Activated naive CD8-positive, alpha-beta T cell treated with anti-CD3 and anti-CD28 coated beads, Interleukin-2, amount 10 ng/mL, durations not matched to agents 7 days and 5 days (primary cell): ENCODE results near the gene STK11IP. TPM values are rescaled to one million over a fixed set of nuclear protein-coding genes. Genes with fewer than 3 reads are reported as not detected.

ENCODE experiments used
- ATAC-seq: fragments of 150-1000 bp; cut with Tn5 transposase; one replicate; pipeline ENCODE4 v1.10.0; 2021; ENCODE audit warnings: low read depth, moderate library complexity
- POLR2A ChIA-PET: fragments of 350-600 bp; sonication (Branson Sonifier 250); formaldehyde crosslinking; loops from one replicate; lab custom pipeline; 2021; ENCODE audit warnings: antibody characterized with exemption; lab: Charles Lee
- DNase-seq: peaks from one replicate; pipeline ENCODE4 v3.0.0; 2021
- H3K27ac Mint-ChIP-seq: one replicate; pipeline ENCODE4 v1.8.0; 2022; ENCODE audit warnings: mild to moderate bottlenecking, mixed read lengths
- H3K27me3 Mint-ChIP-seq: one replicate; pipeline ENCODE4 v1.8.0; 2022; ENCODE audit warnings: mild to moderate bottlenecking, moderate library complexity, mixed read lengths
- H3K36me3 Mint-ChIP-seq: one replicate; pipeline ENCODE4 v1.8.0; 2021; ENCODE audit warnings: mild to moderate bottlenecking, mixed read lengths
- H3K4me1 Mint-ChIP-seq: one replicate; pipeline ENCODE4 v1.8.0; 2021; ENCODE audit warnings: mixed read lengths
- H3K4me3 Mint-ChIP-seq: one replicate; pipeline ENCODE4 v1.8.0; 2022; ENCODE audit warnings: mild to moderate bottlenecking, moderate library complexity, mixed read lengths
- H3K9me3 Mint-ChIP-seq: one replicate; pipeline ENCODE4 v1.8.0; 2021; ENCODE audit warnings: mixed read lengths
- microRNA-seq: library from miRNA; unstranded; fragments of <30 nt; microRNA quantifications from one replicate; pipeline ENCODE4 v1.2.0, GENCODE V29; 2022
- total RNA-seq, 2 experiments: library from RNA; stranded (reverse); gene quantifications; one replicate each; pipeline ENCODE4 v1.2.3, GENCODE V29; 2021

Gene STK11IP
- total RNA-seq, 2 experiments from 2014 or later = 36.3 to 37.5 TPM

DNA sequence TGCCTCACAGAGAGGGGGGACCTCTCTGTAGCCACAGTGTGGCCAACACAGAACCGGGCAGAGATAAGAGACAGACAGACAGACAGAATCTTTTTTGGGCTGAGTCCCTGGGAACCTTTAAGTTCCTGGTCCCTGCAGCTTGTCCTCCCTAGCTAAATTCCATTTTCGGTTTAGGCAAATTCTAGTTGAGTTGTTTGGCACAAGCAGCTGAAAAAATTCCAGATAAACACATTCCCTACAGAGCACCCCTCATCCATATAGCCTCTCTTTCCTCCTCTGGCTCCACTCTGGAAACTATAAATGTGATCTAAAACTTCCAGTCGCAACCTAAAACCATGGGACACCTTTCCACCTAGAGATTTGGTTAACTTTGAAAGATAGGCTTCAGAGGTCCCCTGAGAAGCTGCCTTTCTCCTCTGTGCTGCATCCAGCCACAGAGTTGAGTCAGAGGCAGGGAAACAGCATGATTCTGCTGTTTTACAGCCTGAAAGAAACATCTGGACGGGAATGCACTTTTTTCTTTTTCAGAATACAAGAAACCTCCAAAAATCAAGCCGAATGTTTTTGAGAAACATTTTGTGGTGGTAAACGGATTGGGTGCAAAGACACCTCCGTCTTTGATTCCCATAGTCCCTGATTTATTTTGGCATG, 60.7 kb downstream of the STK11IP start:
- POLR2A ChIA-PET = no interaction called here
- Mint-ChIP-seq H3K9me3 (no peaks in the 10 kb centered on the region), H3K27ac (no peak overlapping the region), H3K4me3 (no peak overlapping the region), H3K4me1 (no peaks in the 10 kb centered on the region), H3K27me3 (peaks cover 43% of the 10 kb centered on the region), H3K36me3 (no peaks in the 10 kb centered on the region)
- ATAC-seq (no peak), DNase-seq (no peak)

DNA sequence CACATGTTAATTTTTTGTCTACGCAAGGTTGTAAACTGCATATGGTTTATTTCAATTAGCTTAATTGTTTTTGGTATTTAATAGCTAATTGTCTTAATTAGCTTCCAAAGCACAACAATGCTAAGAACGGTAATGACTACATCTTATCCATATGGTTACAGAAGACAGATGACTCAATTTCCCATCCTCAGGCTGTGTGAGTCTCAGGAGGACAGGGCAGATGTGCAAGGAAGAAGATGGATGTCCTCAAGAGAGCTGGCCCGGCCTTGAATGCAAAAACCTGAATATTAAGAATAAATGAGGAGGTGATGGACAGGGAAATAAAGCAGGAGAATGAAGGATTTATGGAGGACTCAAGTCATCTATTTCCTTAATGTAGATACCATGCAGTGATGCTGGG, 61.2 kb downstream of the STK11IP start:
- no peaks in the 10 kb centered on the region for H3K4me1 Mint-ChIP-seq
- DNase-seq (no peak), ATAC-seq (no peak)
- H3K9me3 Mint-ChIP-seq = no peaks in the 10 kb centered on the region
- H3K36me3 Mint-ChIP-seq = no peaks in the 10 kb centered on the region
- POLR2A ChIA-PET = no interaction called here
- H3K4me3 Mint-ChIP-seq = no peak overlapping the region
- H3K27me3 Mint-ChIP-seq = peaks cover 38% of the 10 kb centered on the region
- H3K27ac Mint-ChIP-seq = no peak overlapping the region

DNA sequence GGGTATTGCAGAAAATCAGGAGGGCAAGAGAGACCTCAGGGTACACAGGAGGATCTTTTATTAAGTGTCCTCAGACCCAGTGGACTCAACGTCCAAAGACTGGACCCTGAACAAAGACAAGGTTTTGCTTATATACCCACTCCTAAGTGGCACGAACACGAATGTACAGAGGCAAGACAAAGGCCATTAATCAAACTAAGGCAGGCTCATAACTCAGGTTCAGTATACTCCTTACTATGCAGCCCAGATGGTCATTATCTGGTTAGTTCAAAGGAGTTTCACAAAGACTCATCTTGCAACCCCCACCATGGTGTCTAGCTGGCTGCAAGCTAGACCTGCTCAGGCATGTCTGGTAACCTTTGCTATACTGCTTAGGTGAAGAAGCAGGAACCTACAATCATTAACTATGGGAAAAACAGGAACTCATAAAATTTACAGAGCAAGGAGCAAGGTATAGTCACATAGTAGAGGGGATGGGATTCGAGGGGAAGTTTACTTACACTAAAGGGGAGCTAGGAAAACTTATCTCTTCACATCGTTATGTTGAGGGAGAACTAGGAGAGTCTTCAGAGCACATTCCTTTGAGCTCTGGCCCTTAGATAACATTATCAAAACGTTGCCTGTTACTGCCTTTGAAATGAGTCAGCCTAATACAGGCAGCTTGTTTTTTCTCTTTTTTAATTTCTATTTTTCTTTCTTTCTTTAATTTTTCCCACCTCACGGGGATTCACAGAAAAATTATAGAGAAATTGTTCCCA, 63.7 kb downstream of the STK11IP start:
- DNase-seq (no peak), ATAC-seq (no peak)
- H3K4me3 Mint-ChIP-seq = no peak overlapping the region
- no peak overlapping the region for H3K27ac Mint-ChIP-seq
- no peaks in the 10 kb centered on the region for H3K36me3 Mint-ChIP-seq
- no peaks in the 10 kb centered on the region for H3K9me3 Mint-ChIP-seq
- POLR2A ChIA-PET = no interaction called here
- peaks cover 29% of the 10 kb centered on the region for H3K27me3 Mint-ChIP-seq
- H3K4me1 Mint-ChIP-seq = no peaks in the 10 kb centered on the region

DNA sequence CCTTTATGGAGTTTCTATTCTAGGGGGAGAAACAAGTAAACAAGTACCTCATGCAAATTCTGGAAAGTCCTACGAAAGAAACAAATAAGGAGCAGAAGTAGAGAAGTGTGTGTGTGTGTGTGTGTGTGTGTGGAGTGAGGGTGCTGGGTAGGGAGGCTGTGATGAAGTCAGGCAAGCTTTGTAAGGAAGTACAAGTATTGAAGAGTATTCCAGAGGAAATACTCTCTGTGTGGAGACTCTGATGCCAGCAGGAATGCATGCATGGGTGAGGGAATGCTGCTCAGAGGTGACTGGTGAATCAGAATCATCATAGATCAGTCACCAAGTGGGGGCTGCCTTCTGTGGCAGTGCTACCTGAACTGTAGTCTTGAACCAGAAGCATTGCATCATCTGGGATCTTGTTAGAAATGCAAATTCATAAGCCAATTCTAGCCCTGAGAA, 64.3 kb downstream of the STK11IP start:
- H3K9me3 Mint-ChIP-seq = no peaks in the 10 kb centered on the region
- no peak overlapping the region for H3K27ac Mint-ChIP-seq
- no peaks in the 10 kb centered on the region for H3K4me1 Mint-ChIP-seq
- no peaks in the 10 kb centered on the region for H3K36me3 Mint-ChIP-seq
- H3K4me3 Mint-ChIP-seq = no peak overlapping the region
- ATAC-seq (no peak), DNase-seq (no peak)
- peaks cover 24% of the 10 kb centered on the region for H3K27me3 Mint-ChIP-seq
- POLR2A ChIA-PET = no interaction called here

DNA sequence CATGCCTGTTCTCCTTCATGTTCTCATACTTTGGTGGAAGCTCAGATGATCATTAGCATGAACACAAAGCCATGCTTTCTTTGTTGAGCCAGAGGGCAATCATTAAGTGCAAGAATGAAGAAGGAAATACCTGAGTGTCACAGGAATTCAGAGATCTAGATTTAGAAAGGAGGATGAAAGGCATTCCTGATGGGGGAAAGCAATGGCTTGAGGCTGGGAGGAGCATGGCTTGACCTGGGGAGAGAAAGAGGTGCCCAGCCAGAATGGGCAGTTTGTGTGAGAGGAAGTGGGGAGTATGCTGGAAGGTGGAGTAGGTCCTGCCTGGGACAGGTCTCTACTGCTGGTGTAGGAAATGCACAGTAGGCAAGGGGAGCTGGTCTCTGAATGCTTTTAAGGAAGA, 64.9 kb downstream of the STK11IP start:
- Mint-ChIP-seq H3K27me3 (peaks cover 27% of the 10 kb centered on the region), H3K9me3 (no peaks in the 10 kb centered on the region), H3K36me3 (no peaks in the 10 kb centered on the region), H3K27ac (no peak overlapping the region), H3K4me3 (no peak overlapping the region), H3K4me1 (no peaks in the 10 kb centered on the region)
- ATAC-seq (no peak), DNase-seq (no peak)
- POLR2A ChIA-PET = no interaction called here

DNA sequence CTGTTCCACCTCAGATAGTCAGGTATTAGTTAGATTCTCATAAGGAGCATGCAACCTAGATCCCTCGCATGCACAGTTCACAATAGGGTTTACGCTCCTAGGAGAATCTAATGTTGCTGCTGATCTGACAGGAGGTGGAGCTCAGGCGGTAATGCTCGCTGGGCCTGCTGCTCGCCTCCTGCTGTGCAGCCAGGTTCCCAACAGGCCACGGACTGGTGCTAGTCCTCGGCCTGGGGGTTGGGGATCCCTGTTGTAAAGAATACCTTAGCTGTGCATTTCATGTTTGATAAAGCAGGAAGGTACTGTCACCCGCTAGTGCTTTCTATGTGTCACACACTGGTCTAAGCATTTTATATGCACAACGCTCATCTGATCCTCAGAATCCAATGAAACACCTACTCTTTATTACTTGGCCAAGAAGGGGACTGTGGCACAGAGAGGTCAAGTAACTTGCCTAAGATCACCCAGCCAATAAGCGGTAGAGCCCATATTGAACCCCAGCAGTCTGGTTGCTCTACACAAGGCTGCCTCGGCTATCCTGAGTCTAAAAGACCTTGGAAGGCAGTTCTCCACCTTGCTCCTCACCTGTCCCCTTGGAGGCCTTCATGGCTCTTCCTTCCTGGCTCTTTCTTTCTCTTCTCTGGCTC, 65.6 kb downstream of the STK11IP start:
- Mint-ChIP-seq H3K36me3 (no peaks in the 10 kb centered on the region), H3K4me3 (no peak overlapping the region), H3K4me1 (no peaks in the 10 kb centered on the region), H3K9me3 (no peaks in the 10 kb centered on the region), H3K27me3 (peaks cover 22% of the 10 kb centered on the region), H3K27ac (no peak overlapping the region)
- DNase-seq = no peak
- POLR2A ChIA-PET = no interaction called here
- ATAC-seq = no peak

DNA sequence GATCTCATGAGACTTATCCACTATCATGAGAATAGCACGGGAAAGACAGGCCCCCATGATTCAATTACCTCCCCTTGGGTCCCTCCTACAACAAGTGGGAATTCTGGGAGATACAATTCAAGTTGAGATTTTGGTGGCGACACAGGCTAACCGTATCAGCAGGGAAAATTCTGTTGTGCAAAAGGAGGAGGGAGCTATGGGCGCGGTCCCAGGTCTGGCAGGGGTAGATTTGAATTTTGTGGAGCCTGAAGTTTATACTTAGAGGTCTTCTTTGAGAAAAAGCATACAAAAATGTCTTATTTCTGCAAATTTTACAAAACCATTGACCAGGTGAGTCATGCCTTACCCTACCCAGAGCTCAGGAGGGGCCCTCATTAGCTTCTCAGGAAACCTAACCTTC, 66.4 kb downstream of the STK11IP start:
- DNase-seq = no peak
- Mint-ChIP-seq H3K4me1 (no peaks in the 10 kb centered on the region), H3K27me3 (peaks cover 22% of the 10 kb centered on the region), H3K9me3 (no peaks in the 10 kb centered on the region), H3K4me3 (no peak overlapping the region), H3K36me3 (no peaks in the 10 kb centered on the region), H3K27ac (no peak overlapping the region)
- POLR2A ChIA-PET = no interaction called here
- no peak for ATAC-seq

DNA sequence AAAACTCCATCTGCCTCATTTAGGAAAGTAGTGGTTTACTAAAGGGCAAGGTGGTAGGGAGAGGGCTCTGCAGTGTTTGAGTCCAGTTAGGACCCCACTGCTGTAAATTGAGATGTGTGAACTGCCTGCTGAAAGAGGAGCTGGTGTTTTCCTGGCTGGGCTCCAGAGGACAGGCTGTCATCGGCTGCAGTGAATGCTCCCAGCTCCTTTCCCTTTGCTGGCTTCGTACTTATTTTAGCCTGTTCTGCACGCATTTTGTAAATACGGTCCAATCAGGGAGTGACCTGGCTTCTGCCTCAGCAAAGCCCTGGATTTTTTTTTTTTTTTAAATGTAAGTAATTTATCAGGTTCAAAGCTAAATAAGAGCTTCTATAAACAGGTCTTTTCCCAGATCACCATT, 67.3 kb downstream of the STK11IP start:
- no peak overlapping the region for H3K27ac Mint-ChIP-seq

DNA sequence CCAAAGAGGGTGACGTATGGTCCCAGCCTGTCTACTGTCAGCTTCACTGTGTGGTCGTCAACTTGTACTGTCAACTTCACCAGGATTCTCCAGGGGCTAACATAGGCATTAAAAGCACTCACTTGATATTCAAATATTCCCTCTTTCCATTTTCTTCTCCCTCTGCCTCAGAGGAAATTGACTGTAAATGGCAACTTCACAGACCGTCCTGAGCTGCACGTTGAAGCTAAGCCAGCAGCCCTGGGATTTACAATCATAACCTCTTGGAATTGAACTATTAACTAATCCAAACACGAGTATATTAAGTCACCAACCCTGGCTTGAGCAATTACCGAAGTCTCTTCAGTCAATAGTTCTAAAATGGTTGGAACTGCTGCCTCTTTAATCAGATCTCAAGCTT, 68.3 kb downstream of the STK11IP start:
- DNase-seq = no peak
- no peak overlapping the region for H3K27ac Mint-ChIP-seq
- H3K9me3 Mint-ChIP-seq = no peaks in the 10 kb centered on the region
- POLR2A ChIA-PET = no interaction called here
- no peak overlapping the region for H3K4me3 Mint-ChIP-seq
- ATAC-seq = no peak
- H3K36me3 Mint-ChIP-seq = no peaks in the 10 kb centered on the region
- peaks cover 18% of the 10 kb centered on the region for H3K27me3 Mint-ChIP-seq
- no peaks in the 10 kb centered on the region for H3K4me1 Mint-ChIP-seq

More for the DNA sequence above, 67.3 kb downstream of the STK11IP start:
- H3K9me3 Mint-ChIP-seq = no peaks in the 10 kb centered on the region
- H3K36me3 Mint-ChIP-seq = no peaks in the 10 kb centered on the region
- H3K4me3 Mint-ChIP-seq = no peak overlapping the region
- no peaks in the 10 kb centered on the region for H3K4me1 Mint-ChIP-seq
- H3K27me3 Mint-ChIP-seq = peaks cover 23% of the 10 kb centered on the region
- ATAC-seq (no peak), DNase-seq (no peak)
- POLR2A ChIA-PET = no interaction called here

Small RNA genes lying within 50 kb of the gene (microRNA-seq; reads per million reads assigned to microRNA genes)
- 3.5 reads per million for gene MIR3132

Other genes starting within 250 kb of the STK11IP start
- 10 to 100 TPM; 63.2 to 69.0 TPM for gene DNPEP, start 209.9 kb upstream of the STK11IP start, total RNA-seq
- not detected for gene DES, start 179.5 kb upstream of the STK11IP start, total RNA-seq
- 10 to 100 TPM; 18.1 to 23.6 TPM for gene SPEG, start 163.0 kb upstream of the STK11IP start, total RNA-seq
- gene GMPPA, start 99.0 kb upstream of the STK11IP start, total RNA-seq = 10 to 100 TPM; 31.3 to 32.6 TPM
- under 1 TPM; 0.08 to 0.09 TPM for gene ASIC4, start 83.4 kb upstream of the STK11IP start, total RNA-seq
- 1 to 10 TPM; 7.7 to 8.1 TPM for gene CHPF, start 54.0 kb upstream of the STK11IP start, total RNA-seq
- 1 to 10 TPM in 1 of 2 experiments, under 1 TPM in 1; 0.85 to 1.1 TPM for gene TMEM198, start 53.8 kb upstream of the STK11IP start, total RNA-seq
- gene OBSL1, start 26.3 kb upstream of the STK11IP start, total RNA-seq = not detected
- gene INHA, start 25.5 kb upstream of the STK11IP start, total RNA-seq = not detected
- gene SLC4A3, start 29.8 kb downstream of the STK11IP start, total RNA-seq = not detected